ENCODE results near the gene PCDHB14. TPM values are rescaled to one million over a fixed set of nuclear protein-coding genes. Genes with fewer than 3 reads are reported as not detected.

Gene PCDHB14
- total RNA-seq, 2 donors from 2014 or later: 2.6 to 2.8 TPM

DNA sequence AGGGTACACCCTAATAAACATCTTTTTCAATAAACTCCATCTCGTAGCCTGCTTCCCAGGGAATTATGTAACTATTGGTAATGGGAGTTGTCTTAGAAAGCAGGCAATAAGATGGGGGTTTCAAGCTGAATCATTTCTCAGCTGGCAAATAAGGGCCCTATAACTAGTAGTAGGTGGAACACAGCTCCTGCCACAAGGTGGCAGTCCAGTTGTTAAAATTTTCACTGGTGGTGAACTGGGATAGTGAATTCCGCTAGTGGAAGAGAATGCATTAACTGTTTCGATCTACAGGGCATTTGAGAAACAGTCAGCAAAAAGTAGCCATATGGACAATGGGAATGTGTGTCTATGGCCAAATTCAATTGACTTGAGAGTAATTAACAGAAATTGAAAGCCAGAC, 49.8 kb downstream of the PCDHB14 start:
- TF ChIP-seq, protein P1, sequence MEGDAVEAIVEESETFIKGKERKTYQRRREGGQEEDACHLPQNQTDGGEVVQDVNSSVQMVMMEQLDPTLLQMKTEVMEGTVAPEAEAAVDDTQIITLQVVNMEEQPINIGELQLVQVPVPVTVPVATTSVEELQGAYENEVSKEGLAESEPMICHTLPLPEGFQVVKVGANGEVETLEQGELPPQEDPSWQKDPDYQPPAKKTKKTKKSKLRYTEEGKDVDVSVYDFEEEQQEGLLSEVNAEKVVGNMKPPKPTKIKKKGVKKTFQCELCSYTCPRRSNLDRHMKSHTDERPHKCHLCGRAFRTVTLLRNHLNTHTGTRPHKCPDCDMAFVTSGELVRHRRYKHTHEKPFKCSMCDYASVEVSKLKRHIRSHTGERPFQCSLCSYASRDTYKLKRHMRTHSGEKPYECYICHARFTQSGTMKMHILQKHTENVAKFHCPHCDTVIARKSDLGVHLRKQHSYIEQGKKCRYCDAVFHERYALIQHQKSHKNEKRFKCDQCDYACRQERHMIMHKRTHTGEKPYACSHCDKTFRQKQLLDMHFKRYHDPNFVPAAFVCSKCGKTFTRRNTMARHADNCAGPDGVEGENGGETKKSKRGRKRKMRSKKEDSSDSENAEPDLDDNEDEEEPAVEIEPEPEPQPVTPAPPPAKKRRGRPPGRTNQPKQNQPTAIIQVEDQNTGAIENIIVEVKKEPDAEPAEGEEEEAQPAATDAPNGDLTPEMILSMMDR (conservative IDR thresholded peaks at IDR 0.05): peak; percentile 69
- no peaks in the 10 kb centered on the region for H3K36me3 ChIP-seq (ENCODE audit: control insufficient read depth, insufficient read depth, low read length)
- no peaks in the 10 kb centered on the region for H3K27me3 ChIP-seq (ENCODE audit: control insufficient read depth, insufficient read depth, low read length, poor library complexity, severe bottlenecking)
- Mint-ChIP-seq H3K4me3 (no peak overlapping the region), H3K27me3 (ENCODE audit: insufficient read depth) (no peaks in the 10 kb centered on the region), H3K4me1 (no peaks in the 10 kb centered on the region), H3K36me3 (ENCODE audit: low read depth) (peaks cover 11% of the 10 kb centered on the region), H3K27ac (no peak overlapping the region), H3K9me3 (peaks cover 54% of the 10 kb centered on the region)
- no peak overlapping the region for H3K27ac ChIP-seq (ENCODE audit: low read depth, low read length)
- peak; percentile 66 for DNase-seq
- H3K4me3 ChIP-seq (ENCODE audit: low read length): no peak overlapping the region
- H3K9me3 ChIP-seq (ENCODE audit: control insufficient read depth, low read length): peaks cover 50% of the 10 kb centered on the region
- H3K9ac ChIP-seq (ENCODE audit: extremely low read depth, low read length, poor library complexity, severe bottlenecking): no peak overlapping the region
- H3K4me1 ChIP-seq (ENCODE audit: control insufficient read depth, insufficient read depth, low read length): no peaks in the 10 kb centered on the region
- WGBS, 2 experiments (ENCODE audit: insufficient coverage in 1 of 2, insufficient read length in 1 of 2): 82 to 93% methylated on average over 2 to 3 of the region's 3 CpGs

Other genes with a start within 250 kb of the PCDHB14 start
- gene PCDHB1, start 172.0 kb upstream of the PCDHB14 start, total RNA-seq: under 1 TPM in 1 of 2 donors, not detected in 1; 0.04 TPM
- gene PCDHB2, start 128.7 kb upstream of the PCDHB14 start, total RNA-seq: 10 to 100 TPM; 28.4 to 32.1 TPM
- gene PCDHB3, start 122.9 kb upstream of the PCDHB14 start, total RNA-seq: 10 to 100 TPM in 1 of 2 donors, 1 to 10 TPM in 1; 4.3 to 17.7 TPM
- gene PCDHB4, start 101.5 kb upstream of the PCDHB14 start, total RNA-seq: 1 to 10 TPM; 1.7 to 3.3 TPM
- 10 to 100 TPM in 1 of 2 donors, 1 to 10 TPM in 1; 2.4 to 43.5 TPM for gene PCDHB5, start 88.1 kb upstream of the PCDHB14 start, total RNA-seq
- gene PCDHB6, start 73.3 kb upstream of the PCDHB14 start, total RNA-seq: 1 to 10 TPM in 1 of 2 donors, under 1 TPM in 1; 0.66 to 2.0 TPM
- gene PCDHB7, start 50.7 kb upstream of the PCDHB14 start, total RNA-seq: under 1 TPM; 0.42 to 0.75 TPM
- 1 to 10 TPM in 1 of 2 donors, under 1 TPM in 1; 0.71 to 3.6 TPM for gene PCDHB8, start 45.6 kb upstream of the PCDHB14 start, total RNA-seq
- gene PCDHB16, start 41.0 kb upstream of the PCDHB14 start, total RNA-seq: 10 to 100 TPM in 1 of 2 donors, 1 to 10 TPM in 1; 9.7 to 14.8 TPM
- gene PCDHB9, start 36.2 kb upstream of the PCDHB14 start, total RNA-seq: 1 to 10 TPM; 3.2 to 5.1 TPM
- gene PCDHB10, start 31.0 kb upstream of the PCDHB14 start, total RNA-seq: 1 to 10 TPM; 2.9 to 3.5 TPM
- 1 to 10 TPM; 2.6 to 4.7 TPM for gene PCDHB11, start 23.7 kb upstream of the PCDHB14 start, total RNA-seq
- 1 to 10 TPM; 1.6 to 5.0 TPM for gene PCDHB12, start 14.6 kb upstream of the PCDHB14 start, total RNA-seq
- gene PCDHB13, start 9.4 kb upstream of the PCDHB14 start, total RNA-seq: 1 to 10 TPM; 1.8 to 3.3 TPM
- 1 to 10 TPM; 3.7 to 9.8 TPM for gene PCDHB15, start 22.1 kb downstream of the PCDHB14 start, total RNA-seq
- under 1 TPM; 0.55 to 0.68 TPM for gene SLC25A2, start 80.7 kb downstream of the PCDHB14 start, total RNA-seq
- 10 to 100 TPM; 85.4 to 99.0 TPM for gene TAF7, start 97.4 kb downstream of the PCDHB14 start, total RNA-seq
- 1 to 10 TPM in 1 of 2 donors, under 1 TPM in 1; 0.38 to 2.2 TPM for gene PCDHGA1, start 107.2 kb downstream of the PCDHB14 start, total RNA-seq
- gene PCDHGA2, start 115.4 kb downstream of the PCDHB14 start, total RNA-seq: 1 to 10 TPM in 1 of 2 donors, under 1 TPM in 1; 0.09 to 2.0 TPM
- gene PCDHGA3, start 120.5 kb downstream of the PCDHB14 start, total RNA-seq: 1 to 10 TPM in 1 of 2 donors, not detected in 1; 4.3 TPM
- gene PCDHGB1, start 126.8 kb downstream of the PCDHB14 start, total RNA-seq: 1 to 10 TPM; 1.4 to 6.6 TPM
- gene PCDHGA4, start 131.7 kb downstream of the PCDHB14 start, total RNA-seq: 1 to 10 TPM in 1 of 2 donors, under 1 TPM in 1; 0.86 to 5.0 TPM
- 1 to 10 TPM; 1.6 to 5.2 TPM for gene PCDHGB2, start 136.7 kb downstream of the PCDHB14 start, total RNA-seq
- gene PCDHGA5, start 140.8 kb downstream of the PCDHB14 start, total RNA-seq: 1 to 10 TPM in 1 of 2 donors, under 1 TPM in 1; 0.51 to 3.0 TPM
- gene PCDHGB3, start 146.9 kb downstream of the PCDHB14 start, total RNA-seq: 1 to 10 TPM in 1 of 2 donors, under 1 TPM in 1; 0.40 to 4.6 TPM
- 1 to 10 TPM in 1 of 2 donors, under 1 TPM in 1; 0.55 to 3.8 TPM for gene PCDHGA6, start 150.5 kb downstream of the PCDHB14 start, total RNA-seq
- gene PCDHGA7, start 159.4 kb downstream of the PCDHB14 start, total RNA-seq: 1 to 10 TPM in 1 of 2 donors, under 1 TPM in 1; 0.40 to 1.9 TPM
- gene PCDHGB4, start 164.4 kb downstream of the PCDHB14 start, total RNA-seq: 10 to 100 TPM; 10.7 to 13.9 TPM
- 1 to 10 TPM; 1.1 to 3.0 TPM for gene PCDHGA8, start 169.3 kb downstream of the PCDHB14 start, total RNA-seq
- 10 to 100 TPM in 1 of 2 donors, 1 to 10 TPM in 1; 1.3 to 17.3 TPM for gene PCDHGB5, start 174.6 kb downstream of the PCDHB14 start, total RNA-seq
- 1 to 10 TPM in 1 of 2 donors, under 1 TPM in 1; 0.89 to 7.3 TPM for gene PCDHGA9, start 179.4 kb downstream of the PCDHB14 start, total RNA-seq
- gene PCDHGB6, start 184.7 kb downstream of the PCDHB14 start, total RNA-seq: 10 to 100 TPM in 1 of 2 donors, 1 to 10 TPM in 1; 8.3 to 10.8 TPM
- gene PCDHGA10, start 189.6 kb downstream of the PCDHB14 start, total RNA-seq: 10 to 100 TPM in 1 of 2 donors, 1 to 10 TPM in 1; 3.2 to 20.7 TPM
- 10 to 100 TPM; 15.3 to 19.3 TPM for gene PCDHGB7, start 194.3 kb downstream of the PCDHB14 start, total RNA-seq
- gene PCDHGA11, start 197.7 kb downstream of the PCDHB14 start, total RNA-seq: 10 to 100 TPM in 1 of 2 donors, 1 to 10 TPM in 1; 8.5 to 10.6 TPM
- gene PCDHGA12, start 207.2 kb downstream of the PCDHB14 start, total RNA-seq: 1 to 10 TPM; 1.4 to 4.1 TPM

All from endodermal cell (in vitro differentiated cells).